GM21529 (cell line): ENCODE data around the gene RBCK1.
"Not testable (repeated sequence)": the region's sequence is repeated elsewhere in the genome, so short reads cannot be mapped to it uniquely, and the experiment has no call there.

Experiments
- ATAC-seq: cut with Tn5 transposase; IDR thresholded peaks from one replicate; pipeline ENCODE4 v1.9.1; 2021; ENCODE audit not compliant: unreplicated experiment

The RBCK1 gene

GRCh38 chr20:467755-468154 is 59.7 kb downstream of the RBCK1 start:
- no peak for ATAC-seq

DNA sequence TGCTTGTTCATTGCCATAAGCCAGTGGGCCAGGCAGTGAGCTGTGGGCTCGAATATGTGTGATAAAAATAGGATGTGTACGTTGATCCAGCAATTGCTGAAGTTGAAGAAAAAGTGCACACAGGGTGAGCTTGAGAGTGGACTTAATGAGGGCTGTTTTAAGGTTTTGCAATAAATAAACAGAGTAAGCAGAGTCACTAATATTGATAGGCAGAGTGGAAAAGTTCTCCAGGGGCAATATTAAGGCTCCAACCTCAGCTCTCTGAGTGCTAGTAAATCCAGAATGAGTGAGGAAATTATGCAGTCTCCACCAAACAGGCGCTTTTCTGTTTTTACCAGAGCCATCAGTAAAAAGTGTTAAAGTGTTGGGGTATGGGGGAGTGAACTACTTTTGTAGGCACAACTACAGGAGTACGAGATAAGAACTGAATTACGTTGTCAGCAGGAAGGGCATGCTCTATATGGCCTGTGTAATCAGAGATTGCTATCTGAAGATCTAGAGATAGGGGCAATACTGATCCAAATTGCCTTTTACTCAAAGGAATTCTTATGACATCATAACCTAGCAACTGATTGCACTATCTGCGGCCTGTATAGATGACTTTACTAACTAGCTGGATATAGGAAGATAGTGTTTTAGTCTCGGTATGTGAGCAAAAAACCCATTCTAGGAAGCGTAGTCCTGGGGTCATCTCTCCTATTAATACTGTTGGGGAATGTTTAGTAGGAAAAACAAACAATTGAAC is 61.8 kb downstream of the RBCK1 start:
- no peak for ATAC-seq

DNA sequence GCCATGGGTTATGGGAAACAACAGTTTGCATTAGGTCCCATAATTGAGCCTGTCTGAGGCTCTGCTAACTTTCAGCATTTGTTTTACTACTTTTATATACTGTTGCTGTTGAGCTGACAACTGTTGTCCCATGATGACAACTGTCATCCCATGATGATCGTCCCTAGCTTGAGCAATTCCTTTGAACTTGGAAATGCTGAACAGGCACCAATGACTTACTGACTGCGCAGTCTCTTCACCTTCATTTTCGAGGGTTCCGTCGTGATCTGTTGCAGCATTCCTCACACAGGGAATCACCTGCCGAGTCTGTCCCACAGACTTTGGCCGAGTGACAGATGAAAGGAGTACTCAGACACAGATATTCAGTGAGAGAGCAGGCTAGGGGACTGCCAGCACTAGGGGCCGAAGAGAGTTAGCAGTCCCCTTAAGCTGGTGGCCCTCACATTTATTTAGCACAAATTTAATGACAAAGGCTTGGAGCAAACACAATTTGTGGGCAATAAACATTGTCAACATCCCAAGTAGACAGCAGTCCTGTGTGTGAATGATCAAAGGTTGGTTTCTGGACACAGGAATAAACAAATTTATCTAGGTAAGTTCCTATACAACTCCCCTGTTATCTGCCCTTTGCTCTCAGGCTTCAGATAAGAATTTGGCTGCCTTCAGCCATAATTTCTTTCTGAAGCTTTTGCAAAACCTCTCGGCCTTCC is 64.2 kb downstream of the RBCK1 start:
- ATAC-seq = no peak

- no peak for ATAC-seq
These were observed 64.8 kb downstream of the RBCK1 start for GRCh38 chr20:472889-473292.

- ATAC-seq = no peak
These were observed 66.5 kb downstream of the RBCK1 start for GRCh38 chr20:474581-474980.

DNA sequence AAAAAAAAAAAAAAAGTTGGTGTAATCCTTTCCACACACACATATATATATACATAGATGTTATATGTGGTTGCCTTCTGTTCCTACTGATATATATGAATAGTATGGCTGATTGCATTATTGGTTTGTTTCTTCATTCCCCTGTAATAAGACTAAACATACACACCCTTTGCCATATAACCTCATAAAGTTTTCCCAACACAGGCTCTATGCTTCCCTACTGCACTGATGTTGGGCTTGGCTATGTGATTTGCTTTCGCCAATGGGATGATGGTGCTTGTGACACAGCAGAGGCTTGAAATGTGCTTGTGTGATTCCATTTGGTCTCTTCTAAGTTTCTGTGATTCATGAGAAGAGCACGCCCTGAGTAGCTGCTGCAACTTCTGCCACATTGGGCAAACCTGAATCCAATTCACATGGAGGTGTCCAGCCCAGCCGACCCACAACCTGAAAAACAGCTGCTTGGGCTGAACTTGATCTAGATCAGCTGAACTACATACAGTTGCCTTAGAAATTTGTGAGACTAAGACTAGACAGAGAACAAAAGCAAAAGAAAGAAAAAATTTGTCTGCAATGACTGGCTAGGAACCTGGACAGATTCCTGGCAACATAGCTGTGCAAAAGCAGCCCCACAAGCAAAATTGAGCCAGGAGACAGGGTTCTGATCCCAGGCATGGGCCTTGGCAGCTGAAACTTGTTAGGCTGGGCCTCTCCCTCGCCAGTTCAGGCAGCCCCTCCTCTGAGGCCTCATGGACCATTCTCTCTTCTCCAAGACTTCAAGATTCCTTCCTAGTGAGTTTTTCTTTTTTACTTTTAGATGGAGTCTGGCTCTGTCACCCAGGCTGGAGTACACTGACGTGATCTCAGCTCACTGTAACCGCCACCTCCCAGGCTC is 67.6 kb downstream of the RBCK1 start:
- ATAC-seq = no peak

GRCh38 chr20:476561-477249 is 68.6 kb downstream of the RBCK1 start:
- ATAC-seq = not testable (repeated sequence)

GRCh38 chr20:478010-478948 is 70.2 kb downstream of the RBCK1 start:
- ATAC-seq = no peak

DNA sequence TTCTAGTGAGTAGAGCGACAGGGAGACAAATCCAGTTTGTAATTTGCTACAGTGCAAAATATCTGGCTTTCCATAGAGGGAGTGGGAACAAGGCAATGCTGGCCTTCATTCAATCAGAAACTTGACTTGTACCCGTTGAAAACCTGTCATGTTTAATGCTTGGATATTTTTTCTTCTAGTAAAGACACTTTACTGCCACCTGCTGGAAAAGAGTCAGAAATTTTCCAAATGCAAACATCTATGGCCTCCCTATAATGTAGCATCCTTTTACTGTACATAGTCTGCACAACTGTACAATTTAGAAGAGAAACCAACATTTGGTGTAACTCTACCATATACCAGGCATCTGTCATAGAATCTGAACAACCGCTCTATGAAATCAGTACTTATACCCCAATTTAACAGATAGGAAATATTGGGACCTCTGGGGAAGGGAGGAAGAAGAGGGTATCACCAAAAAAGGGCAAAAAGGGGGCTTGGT is 70.9 kb downstream of the RBCK1 start:
- no peak for ATAC-seq

DNA sequence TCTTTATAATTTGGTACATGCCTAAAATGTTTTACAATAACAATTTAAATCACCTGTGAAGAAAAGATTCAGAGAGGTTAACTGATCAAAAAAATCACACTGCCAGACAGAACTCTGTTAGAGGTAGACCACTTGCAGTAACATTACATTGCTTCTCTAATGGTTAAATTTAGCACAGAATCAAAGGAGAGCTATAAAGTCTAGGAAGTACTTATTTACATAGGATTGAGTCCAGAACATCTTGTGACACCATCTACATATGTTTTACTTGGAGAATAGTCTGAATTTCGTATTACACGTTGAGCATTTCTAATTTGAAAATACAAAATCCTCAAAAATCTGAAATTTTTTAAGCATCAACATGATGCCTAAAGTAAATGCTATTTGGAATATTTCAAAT is 71.4 kb downstream of the RBCK1 start:
- ATAC-seq = no peak

- no peak for ATAC-seq
These were observed 71.9 kb downstream of the RBCK1 start for GRCh38 chr20:480044-480443.

- ATAC-seq = no peak
These were observed 73.1 kb downstream of the RBCK1 start for GRCh38 chr20:481167-481566.
